Caki2 (cell line): ENCODE measurements around the gene ZNG1B. TPM values are rescaled to one million over a fixed set of nuclear protein-coding genes. Genes with fewer than 3 reads are reported as not detected.
"Not testable (repeated sequence)": the region's sequence is repeated elsewhere in the genome, so short reads cannot be mapped to it uniquely, and the experiment has no call there.

Experiments used
- DNase-seq: peaks from one replicate; pipeline ENCODE4 v3.0.0-alpha.2; 2015; ENCODE audit warnings: low read depth
- in situ Hi-C: cut with HindIII; loops from 2 replicates; pipeline ENCODE4 v1.10.0; 2016; ENCODE audit warnings: low sequenced_read_pairs, low pct_unique_long_range_greater_than_20kb, mixed read lengths
- total RNA-seq: library from RNA; depleted of rRNA; stranded (reverse); fragments of >200 nt; shearing (Covaris generic); gene quantifications from 2 replicates; pipeline ENCODE4 v1.2.3, GENCODE V29; 2014; ENCODE audit warnings: low replicate concordance; rRNA removed

Gene ZNG1B
- total RNA-seq, 1 experiment from 2014 or later: 16.4 TPM

- in situ Hi-C loops, DNase-seq: not testable (repeated sequence)
These were observed 99.1 kb downstream of the ZNG1B start for GRCh38 chr2:113536573-113536972.

- DNase-seq, in situ Hi-C loops: not testable (repeated sequence)
These were observed 103.3 kb downstream of the ZNG1B start for GRCh38 chr2:113540834-113541203.

GRCh38 chr2:113541204-113541975, 103.9 kb downstream of the ZNG1B start:
- in situ Hi-C loops: not testable (repeated sequence)

GRCh38 chr2:113541976-113542485, 104.5 kb downstream of the ZNG1B start:
- in situ Hi-C loops, DNase-seq: not testable (repeated sequence)

More at GRCh38 chr2:113541204-113541975, 103.9 kb downstream of the ZNG1B start:
- not testable (repeated sequence) for DNase-seq

GRCh38 chr2:113542529-113542928, 105.0 kb downstream of the ZNG1B start:
- DNase-seq, in situ Hi-C loops: not testable (repeated sequence)

Other genes with a start within 250 kb of the ZNG1B start
- gene PAX8, start 158.8 kb upstream of the ZNG1B start, total RNA-seq: 50.7 and 89.7 TPM in 2 replicates
- not detected in 2 replicates for gene FOXD4L1, start 61.0 kb downstream of the ZNG1B start, total RNA-seq
- 5.5 and 19.3 TPM in 2 replicates for gene RABL2A, start 189.6 kb downstream of the ZNG1B start, total RNA-seq